ENCODE data around the gene TRPM6.

TRPM6 gene

DNA sequence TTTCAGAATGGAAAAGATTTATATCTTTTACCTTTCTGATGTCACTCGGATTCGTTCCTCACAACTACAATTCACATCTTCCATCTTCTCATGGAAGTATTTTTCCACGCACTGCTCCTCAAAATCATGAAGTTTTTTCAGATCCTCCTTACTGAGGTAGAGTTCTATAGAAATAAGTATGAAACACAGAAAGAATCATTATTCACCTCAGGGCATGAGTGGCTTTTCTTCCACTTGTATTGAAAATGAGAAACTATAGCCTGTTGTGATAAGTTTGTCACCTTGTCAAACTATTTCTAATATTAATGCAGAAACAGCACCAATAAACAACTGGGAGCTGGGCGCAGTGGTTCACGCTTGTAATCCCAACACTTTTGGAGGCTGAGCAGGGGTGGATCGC lies 116.0 kb downstream of the TRPM6 start:
- TF ChIP-seq, protein P1, sequence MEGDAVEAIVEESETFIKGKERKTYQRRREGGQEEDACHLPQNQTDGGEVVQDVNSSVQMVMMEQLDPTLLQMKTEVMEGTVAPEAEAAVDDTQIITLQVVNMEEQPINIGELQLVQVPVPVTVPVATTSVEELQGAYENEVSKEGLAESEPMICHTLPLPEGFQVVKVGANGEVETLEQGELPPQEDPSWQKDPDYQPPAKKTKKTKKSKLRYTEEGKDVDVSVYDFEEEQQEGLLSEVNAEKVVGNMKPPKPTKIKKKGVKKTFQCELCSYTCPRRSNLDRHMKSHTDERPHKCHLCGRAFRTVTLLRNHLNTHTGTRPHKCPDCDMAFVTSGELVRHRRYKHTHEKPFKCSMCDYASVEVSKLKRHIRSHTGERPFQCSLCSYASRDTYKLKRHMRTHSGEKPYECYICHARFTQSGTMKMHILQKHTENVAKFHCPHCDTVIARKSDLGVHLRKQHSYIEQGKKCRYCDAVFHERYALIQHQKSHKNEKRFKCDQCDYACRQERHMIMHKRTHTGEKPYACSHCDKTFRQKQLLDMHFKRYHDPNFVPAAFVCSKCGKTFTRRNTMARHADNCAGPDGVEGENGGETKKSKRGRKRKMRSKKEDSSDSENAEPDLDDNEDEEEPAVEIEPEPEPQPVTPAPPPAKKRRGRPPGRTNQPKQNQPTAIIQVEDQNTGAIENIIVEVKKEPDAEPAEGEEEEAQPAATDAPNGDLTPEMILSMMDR (IDR thresholded peaks at IDR 0.05), result no peak
- Histone ChIP-seq H3K4me1 (ENCODE audit: control insufficient read depth in 1 of 2, insufficient read depth in 1 of 2, low read depth in 1 of 2, low read length in 1 of 2) (no peaks in the 10 kb centered on the region), H3K4me3 (ENCODE audit: low read depth in 1 of 2, low read length in 1 of 2) (no peak overlapping the region), H3K27me3 (no peaks in the 10 kb centered on the region), H3K27ac (no peak overlapping the region), H3K36me3 (peaks cover 61% of the 10 kb centered on the region), H3K9me3 (no peaks in the 10 kb centered on the region)

DNA sequence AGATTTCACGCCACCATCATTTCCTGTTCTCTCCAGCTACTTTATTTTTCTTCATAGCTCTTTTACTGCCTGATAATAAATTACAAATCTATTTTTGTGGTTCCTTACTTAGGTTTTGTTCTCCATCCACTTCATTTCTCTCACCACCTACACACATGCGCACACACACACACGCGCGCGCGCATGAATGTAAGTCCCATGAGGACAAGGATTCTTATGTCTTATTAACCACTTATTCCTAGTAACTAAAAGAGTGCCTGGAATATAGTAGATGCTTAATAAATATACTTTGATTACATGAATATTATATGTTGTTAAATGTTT lies 116.5 kb downstream of the TRPM6 start:
- H3K27ac ChIP-seq, result no peak overlapping the region
- H3K9me3 ChIP-seq, result no peaks in the 10 kb centered on the region
- no peak overlapping the region for H3K4me3 ChIP-seq (ENCODE audit: low read depth in 1 of 2, low read length in 1 of 2)
- H3K27me3 ChIP-seq, result no peaks in the 10 kb centered on the region
- peaks cover 59% of the 10 kb centered on the region for H3K36me3 ChIP-seq
- no peaks in the 10 kb centered on the region for H3K4me1 ChIP-seq (ENCODE audit: control insufficient read depth in 1 of 2, insufficient read depth in 1 of 2, low read depth in 1 of 2, low read length in 1 of 2)
- TF ChIP-seq, protein P1 (IDR thresholded peaks at IDR 0.05), result no peak

DNA sequence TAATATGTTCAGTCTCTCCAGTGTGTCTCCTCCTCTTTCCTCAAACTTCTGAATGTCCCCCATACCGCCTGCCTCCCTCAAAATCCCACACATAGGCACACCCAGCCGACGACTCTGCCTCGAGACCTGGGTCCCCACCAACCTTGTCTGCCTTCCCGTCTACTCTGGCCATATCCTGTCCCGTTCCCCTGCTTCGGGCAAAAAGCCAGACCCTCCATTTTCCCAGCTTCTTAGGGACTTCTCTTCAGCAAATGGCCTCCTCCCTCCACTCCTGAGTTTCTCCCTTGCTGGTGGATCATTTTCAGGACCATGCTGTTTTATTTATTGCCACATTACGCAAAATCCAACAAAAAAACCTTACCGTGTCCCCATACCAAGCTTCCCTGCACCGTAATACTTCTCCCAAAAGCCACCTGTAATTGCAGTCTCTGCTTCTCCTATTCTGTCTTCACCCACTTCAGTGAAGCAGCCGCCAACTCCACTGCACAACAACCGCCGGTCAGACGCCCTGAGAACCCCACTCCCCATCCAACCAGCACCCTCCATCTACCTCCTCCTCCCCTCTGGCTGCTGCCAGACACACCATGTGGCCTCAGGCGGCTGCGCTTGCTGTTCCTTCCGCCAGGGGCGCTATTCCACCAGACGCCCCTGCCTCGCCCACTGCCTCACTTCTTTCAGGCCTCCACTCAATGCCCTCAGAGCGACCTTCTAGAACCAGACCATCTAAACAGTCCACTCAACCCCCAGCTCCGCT lies 117.0 kb downstream of the TRPM6 start:
- H3K4me3 ChIP-seq (ENCODE audit: low read depth in 1 of 2, low read length in 1 of 2), result no peak overlapping the region
- H3K27ac ChIP-seq, result no peak overlapping the region
- H3K36me3 ChIP-seq, result peaks cover 53% of the 10 kb centered on the region
- H3K9me3 ChIP-seq, result no peaks in the 10 kb centered on the region
- H3K27me3 ChIP-seq, result no peaks in the 10 kb centered on the region
- no peaks in the 10 kb centered on the region for H3K4me1 ChIP-seq (ENCODE audit: control insufficient read depth in 1 of 2, insufficient read depth in 1 of 2, low read depth in 1 of 2, low read length in 1 of 2)
- TF ChIP-seq, protein P1 (IDR thresholded peaks at IDR 0.05), result peak; percentile 61

DNA sequence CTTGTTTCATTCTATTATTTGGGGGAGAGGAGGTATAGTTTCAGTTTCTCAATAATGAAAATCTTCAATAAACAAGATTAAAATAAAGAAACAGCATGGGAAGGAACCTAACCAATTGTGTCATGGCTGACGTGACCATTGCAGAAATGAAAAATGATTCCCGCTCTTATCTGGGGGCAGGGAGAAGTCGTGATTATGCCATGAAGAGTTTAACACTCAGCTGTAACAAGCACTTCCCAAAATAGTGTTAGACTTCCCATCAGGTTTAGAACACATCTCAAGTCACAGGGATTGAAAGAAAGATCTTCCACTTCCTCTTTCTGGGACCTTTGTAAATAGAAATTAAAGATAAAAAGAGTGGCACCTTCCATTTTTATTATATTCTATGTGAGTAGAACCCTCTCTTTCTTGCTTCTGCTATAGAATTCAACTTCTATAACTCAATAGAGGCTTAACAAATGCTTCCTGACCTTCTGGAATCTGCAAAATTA lies 122.2 kb downstream of the TRPM6 start:
- H3K36me3 ChIP-seq, result peaks cover 43% of the 10 kb centered on the region
- H3K27ac ChIP-seq, result peak overlapping the region; percentile 7
- H3K4me1 ChIP-seq (ENCODE audit: control insufficient read depth in 1 of 2, insufficient read depth in 1 of 2, low read depth in 1 of 2, low read length in 1 of 2), result no peaks in the 10 kb centered on the region
- no peak overlapping the region for H3K4me3 ChIP-seq (ENCODE audit: low read depth in 1 of 2, low read length in 1 of 2)
- H3K27me3 ChIP-seq, result no peaks in the 10 kb centered on the region
- no peaks in the 10 kb centered on the region for H3K9me3 ChIP-seq
- TF ChIP-seq, protein P1 (IDR thresholded peaks at IDR 0.05), result no peak

DNA sequence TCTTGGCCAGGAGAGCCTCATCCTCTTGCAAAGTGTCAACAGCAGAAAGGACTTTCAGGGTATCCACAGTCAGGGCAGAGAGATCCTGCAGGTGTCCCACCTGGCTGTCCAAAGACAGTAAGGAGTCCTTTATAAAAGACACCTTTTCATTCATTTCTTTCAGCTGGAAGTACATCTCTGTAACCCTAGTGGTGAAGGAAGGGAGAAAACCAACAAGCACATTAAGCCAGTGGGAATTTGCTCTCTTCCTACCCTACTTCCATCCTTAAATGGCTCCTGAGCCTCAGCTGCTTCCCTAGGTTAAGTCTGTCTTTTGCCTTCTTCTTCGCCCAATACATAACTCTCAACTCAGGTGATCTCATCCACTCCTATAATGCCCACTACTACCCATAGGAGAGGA lies 124.8 kb downstream of the TRPM6 start:
- Histone ChIP-seq H3K27me3 (no peaks in the 10 kb centered on the region), H3K9me3 (no peaks in the 10 kb centered on the region), H3K36me3 (peaks cover 40% of the 10 kb centered on the region), H3K4me1 (ENCODE audit: control insufficient read depth in 1 of 2, insufficient read depth in 1 of 2, low read depth in 1 of 2, low read length in 1 of 2) (no peaks in the 10 kb centered on the region), H3K27ac (no peak overlapping the region), H3K4me3 (ENCODE audit: low read depth in 1 of 2, low read length in 1 of 2) (no peak overlapping the region)
- TF ChIP-seq, protein P1 (IDR thresholded peaks at IDR 0.05), result no peak
